Measurements from ENCODE around the gene AUTS2.

AUTS2 gene

GRCh38 chr7:70114806-70115205 lies 516.5 kb downstream of the AUTS2 start:
- no peaks in the 10 kb centered on the region for H3K36me3 ChIP-seq (ENCODE audit: control insufficient read depth, insufficient read depth, low read length)
- no peaks in the 10 kb centered on the region for H3K27me3 ChIP-seq (replicated peaks; ENCODE audit: control insufficient read depth, insufficient read depth, low read length, poor library complexity, severe bottlenecking)
- H3K27ac ChIP-seq (ENCODE audit: insufficient read depth, low read length, poor library complexity, severe bottlenecking) = no peak overlapping the region
- no peak overlapping the region for H3K4me3 ChIP-seq (ENCODE audit: insufficient read depth, low read depth, low read length, poor library complexity, severe bottlenecking)
- no peaks in the 10 kb centered on the region for H3K9me3 ChIP-seq (ENCODE audit: control insufficient read depth, low read length)
- no peaks in the 10 kb centered on the region for H3K4me1 ChIP-seq (ENCODE audit: control insufficient read depth, insufficient read depth, low read length, poor library complexity, severe bottlenecking)
- DNase-seq = no peak

GRCh38 chr7:70116244-70116643 lies 518.0 kb downstream of the AUTS2 start:
- Histone ChIP-seq H3K4me3 (ENCODE audit: insufficient read depth, low read depth, low read length, poor library complexity, severe bottlenecking) (no peak overlapping the region), H3K4me1 (ENCODE audit: control insufficient read depth, insufficient read depth, low read length, poor library complexity, severe bottlenecking) (no peaks in the 10 kb centered on the region), H3K36me3 (ENCODE audit: control insufficient read depth, insufficient read depth, low read length) (no peaks in the 10 kb centered on the region), H3K27ac (ENCODE audit: insufficient read depth, low read length, poor library complexity, severe bottlenecking) (no peak overlapping the region), H3K9me3 (ENCODE audit: control insufficient read depth, low read length) (no peaks in the 10 kb centered on the region), H3K27me3 (replicated peaks; ENCODE audit: control insufficient read depth, insufficient read depth, low read length, poor library complexity, severe bottlenecking) (no peaks in the 10 kb centered on the region)
- DNase-seq = no peak

- Histone ChIP-seq H3K4me3 (ENCODE audit: insufficient read depth, low read depth, low read length, poor library complexity, severe bottlenecking) (no peak overlapping the region), H3K27me3 (replicated peaks; ENCODE audit: control insufficient read depth, insufficient read depth, low read length, poor library complexity, severe bottlenecking) (no peaks in the 10 kb centered on the region), H3K9me3 (ENCODE audit: control insufficient read depth, low read length) (peaks cover 3% of the 10 kb centered on the region), H3K36me3 (ENCODE audit: control insufficient read depth, insufficient read depth, low read length) (no peaks in the 10 kb centered on the region), H3K27ac (ENCODE audit: insufficient read depth, low read length, poor library complexity, severe bottlenecking) (no peak overlapping the region), H3K4me1 (ENCODE audit: control insufficient read depth, insufficient read depth, low read length, poor library complexity, severe bottlenecking) (no peaks in the 10 kb centered on the region)
- no peak for DNase-seq
Observed at GRCh38 chr7:70116867-70117266, 518.6 kb downstream of the AUTS2 start.

- DNase-seq = no peak
Observed at GRCh38 chr7:70120851-70121250, 522.6 kb downstream of the AUTS2 start.

GRCh38 chr7:70131817-70132216 lies 533.5 kb downstream of the AUTS2 start:
- Histone ChIP-seq H3K36me3 (ENCODE audit: control insufficient read depth, insufficient read depth, low read length) (no peaks in the 10 kb centered on the region), H3K27ac (ENCODE audit: insufficient read depth, low read length, poor library complexity, severe bottlenecking) (no peak overlapping the region), H3K27me3 (replicated peaks; ENCODE audit: control insufficient read depth, insufficient read depth, low read length, poor library complexity, severe bottlenecking) (no peaks in the 10 kb centered on the region), H3K4me3 (ENCODE audit: insufficient read depth, low read depth, low read length, poor library complexity, severe bottlenecking) (no peak overlapping the region), H3K9me3 (ENCODE audit: control insufficient read depth, low read length) (no peaks in the 10 kb centered on the region), H3K4me1 (ENCODE audit: control insufficient read depth, insufficient read depth, low read length, poor library complexity, severe bottlenecking) (no peaks in the 10 kb centered on the region)
- DNase-seq = no peak

More at GRCh38 chr7:70120851-70121250, 522.6 kb downstream of the AUTS2 start:
- no peaks in the 10 kb centered on the region for H3K4me1 ChIP-seq (ENCODE audit: control insufficient read depth, insufficient read depth, low read length, poor library complexity, severe bottlenecking)
- no peak overlapping the region for H3K4me3 ChIP-seq (ENCODE audit: insufficient read depth, low read depth, low read length, poor library complexity, severe bottlenecking)
- H3K27ac ChIP-seq (ENCODE audit: insufficient read depth, low read length, poor library complexity, severe bottlenecking) = no peak overlapping the region
- H3K36me3 ChIP-seq (ENCODE audit: control insufficient read depth, insufficient read depth, low read length) = no peaks in the 10 kb centered on the region
- peaks cover 6% of the 10 kb centered on the region for H3K9me3 ChIP-seq (ENCODE audit: control insufficient read depth, low read length)
- no peaks in the 10 kb centered on the region for H3K27me3 ChIP-seq (replicated peaks; ENCODE audit: control insufficient read depth, insufficient read depth, low read length, poor library complexity, severe bottlenecking)

- no peak for DNase-seq
- no peaks in the 10 kb centered on the region for H3K27me3 ChIP-seq (replicated peaks; ENCODE audit: control insufficient read depth, insufficient read depth, low read length, poor library complexity, severe bottlenecking)
- H3K36me3 ChIP-seq (ENCODE audit: control insufficient read depth, insufficient read depth, low read length) = no peaks in the 10 kb centered on the region
- no peak overlapping the region for H3K4me3 ChIP-seq (ENCODE audit: insufficient read depth, low read depth, low read length, poor library complexity, severe bottlenecking)
- H3K4me1 ChIP-seq (ENCODE audit: control insufficient read depth, insufficient read depth, low read length, poor library complexity, severe bottlenecking) = no peaks in the 10 kb centered on the region
- H3K27ac ChIP-seq (ENCODE audit: insufficient read depth, low read length, poor library complexity, severe bottlenecking) = no peak overlapping the region
- H3K9me3 ChIP-seq (ENCODE audit: control insufficient read depth, low read length) = no peaks in the 10 kb centered on the region
Observed at GRCh38 chr7:70132226-70132851, 534.1 kb downstream of the AUTS2 start.

GRCh38 chr7:70132852-70133690 lies 534.8 kb downstream of the AUTS2 start:
- no peak overlapping the region for H3K4me3 ChIP-seq (ENCODE audit: insufficient read depth, low read depth, low read length, poor library complexity, severe bottlenecking)
- no peaks in the 10 kb centered on the region for H3K9me3 ChIP-seq (ENCODE audit: control insufficient read depth, low read length)
- H3K27ac ChIP-seq (ENCODE audit: insufficient read depth, low read length, poor library complexity, severe bottlenecking) = no peak overlapping the region
- DNase-seq = no peak
- H3K4me1 ChIP-seq (ENCODE audit: control insufficient read depth, insufficient read depth, low read length, poor library complexity, severe bottlenecking) = no peaks in the 10 kb centered on the region
- H3K27me3 ChIP-seq (replicated peaks; ENCODE audit: control insufficient read depth, insufficient read depth, low read length, poor library complexity, severe bottlenecking) = no peaks in the 10 kb centered on the region
- H3K36me3 ChIP-seq (ENCODE audit: control insufficient read depth, insufficient read depth, low read length) = no peaks in the 10 kb centered on the region

- no peaks in the 10 kb centered on the region for H3K36me3 ChIP-seq (ENCODE audit: control insufficient read depth, insufficient read depth, low read length)
- no peaks in the 10 kb centered on the region for H3K27me3 ChIP-seq (replicated peaks; ENCODE audit: control insufficient read depth, insufficient read depth, low read length, poor library complexity, severe bottlenecking)
- H3K27ac ChIP-seq (ENCODE audit: insufficient read depth, low read length, poor library complexity, severe bottlenecking) = no peak overlapping the region
- H3K4me1 ChIP-seq (ENCODE audit: control insufficient read depth, insufficient read depth, low read length, poor library complexity, severe bottlenecking) = no peaks in the 10 kb centered on the region
- no peaks in the 10 kb centered on the region for H3K9me3 ChIP-seq (ENCODE audit: control insufficient read depth, low read length)
- no peak overlapping the region for H3K4me3 ChIP-seq (ENCODE audit: insufficient read depth, low read depth, low read length, poor library complexity, severe bottlenecking)
- no peak for DNase-seq
Observed at GRCh38 chr7:70134029-70134770, 535.9 kb downstream of the AUTS2 start.

GRCh38 chr7:70135656-70136055 lies 537.4 kb downstream of the AUTS2 start:
- no peaks in the 10 kb centered on the region for H3K4me1 ChIP-seq (ENCODE audit: control insufficient read depth, insufficient read depth, low read length, poor library complexity, severe bottlenecking)
- H3K27ac ChIP-seq (ENCODE audit: insufficient read depth, low read length, poor library complexity, severe bottlenecking) = no peak overlapping the region
- no peaks in the 10 kb centered on the region for H3K9me3 ChIP-seq (ENCODE audit: control insufficient read depth, low read length)
- DNase-seq = no peak
- H3K27me3 ChIP-seq (replicated peaks; ENCODE audit: control insufficient read depth, insufficient read depth, low read length, poor library complexity, severe bottlenecking) = no peaks in the 10 kb centered on the region
- no peaks in the 10 kb centered on the region for H3K36me3 ChIP-seq (ENCODE audit: control insufficient read depth, insufficient read depth, low read length)
- H3K4me3 ChIP-seq (ENCODE audit: insufficient read depth, low read depth, low read length, poor library complexity, severe bottlenecking) = no peak overlapping the region

GRCh38 chr7:70137126-70137525 lies 538.9 kb downstream of the AUTS2 start:
- no peaks in the 10 kb centered on the region for H3K36me3 ChIP-seq (ENCODE audit: control insufficient read depth, insufficient read depth, low read length)
- H3K27ac ChIP-seq (ENCODE audit: insufficient read depth, low read length, poor library complexity, severe bottlenecking) = no peak overlapping the region
- no peaks in the 10 kb centered on the region for H3K4me1 ChIP-seq (ENCODE audit: control insufficient read depth, insufficient read depth, low read length, poor library complexity, severe bottlenecking)
- H3K27me3 ChIP-seq (replicated peaks; ENCODE audit: control insufficient read depth, insufficient read depth, low read length, poor library complexity, severe bottlenecking) = no peaks in the 10 kb centered on the region
- H3K9me3 ChIP-seq (ENCODE audit: control insufficient read depth, low read length) = no peaks in the 10 kb centered on the region
- no peak overlapping the region for H3K4me3 ChIP-seq (ENCODE audit: insufficient read depth, low read depth, low read length, poor library complexity, severe bottlenecking)
- DNase-seq = no peak
